Trophoblast cell (in vitro differentiated cells and primary cell): Measurements from ENCODE around the gene NSF.

ENCODE experiments used
- DNase-seq, 2 donors: peaks; one replicate each; pipeline ENCODE4 v3.0.0-alpha.2; 2016
- H2AFZ ChIP-seq: 2 replicates; pipeline ENCODE4 v1.6.1; 2013; ENCODE audit warnings: low read length, moderate library complexity, mild to moderate bottlenecking; ENCODE audit not compliant: insufficient read depth, poor library complexity
- H2AK5ac ChIP-seq: 2 replicates; pipeline ENCODE4 v1.6.1; 2013; ENCODE audit warnings: mild to moderate bottlenecking, low read length
- H2BK120ac ChIP-seq: 2 replicates; pipeline ENCODE4 v1.6.1; 2013; ENCODE audit warnings: low read length, mild to moderate bottlenecking, moderate library complexity; ENCODE audit not compliant: insufficient read depth, poor library complexity
- H2BK12ac ChIP-seq: 2 replicates; pipeline ENCODE4 v1.6.1; 2013; ENCODE audit warnings: mild to moderate bottlenecking, low read length, moderate library complexity
- H2BK5ac ChIP-seq: 2 replicates; pipeline ENCODE4 v1.6.1; 2013; ENCODE audit warnings: low read length, low read depth, moderate library complexity, mild to moderate bottlenecking; ENCODE audit not compliant: poor library complexity
- H3K14ac ChIP-seq: 2 replicates; pipeline ENCODE4 v1.6.1; 2013; ENCODE audit warnings: mild to moderate bottlenecking, low read length
- H3K18ac ChIP-seq: 2 replicates; pipeline ENCODE4 v1.6.1; 2013; ENCODE audit warnings: mild to moderate bottlenecking, low read length
- H3K23ac ChIP-seq: 2 replicates; pipeline ENCODE4 v1.6.1; 2013; ENCODE audit warnings: low read length
- H3K27ac ChIP-seq: 2 replicates; pipeline ENCODE4 v1.5.1; 2013; ENCODE audit warnings: low read depth, mild to moderate bottlenecking, inconsistent platforms, low read length, moderate library complexity
- H3K27me3 ChIP-seq: 2 replicates; pipeline ENCODE4 v1.6.1; 2013; ENCODE audit warnings: inconsistent platforms, mild to moderate bottlenecking, low read length, moderate library complexity; ENCODE audit not compliant: insufficient read depth
- H3K36me3 ChIP-seq, 2 experiments: 1 replicate in 1 of 2; 2 replicates in 1 of 2; pipeline ENCODE4 v1.6.1; 2013; ENCODE audit warnings: low read length in 2 of 2, mild to moderate bottlenecking in 2 of 2, moderate library complexity in 1 of 2; ENCODE audit not compliant: insufficient read depth in 2 of 2, control insufficient read depth in 1 of 2
- H3K4ac ChIP-seq: 2 replicates; pipeline ENCODE4 v1.6.1; 2013; ENCODE audit warnings: low read depth, mild to moderate bottlenecking, low read length, moderate library complexity
- H3K4me1 ChIP-seq, 2 experiments: 1 replicate in 1 of 2; 2 replicates in 1 of 2; pipeline ENCODE4 v1.6.1; 2013; ENCODE audit warnings: low read length in 2 of 2, mild to moderate bottlenecking in 2 of 2, moderate library complexity in 1 of 2; ENCODE audit not compliant: insufficient read depth in 2 of 2, control insufficient read depth in 1 of 2
- H3K4me2 ChIP-seq: 2 replicates; pipeline ENCODE4 v1.6.1; 2013; ENCODE audit warnings: inconsistent platforms, mild to moderate bottlenecking, low read length, moderate library complexity
- H3K4me3 ChIP-seq: 2 replicates; pipeline ENCODE4 v1.5.1; 2013; ENCODE audit warnings: mild to moderate bottlenecking, low read depth, low read length, inconsistent platforms
- H3K79me1 ChIP-seq: one replicate; pipeline ENCODE4 v1.6.1; 2013; ENCODE audit warnings: low read length
- H3K79me2 ChIP-seq: 2 replicates; pipeline ENCODE4 v1.6.1; 2013; ENCODE audit warnings: low read length, mild to moderate bottlenecking; ENCODE audit not compliant: control insufficient read depth, insufficient read depth, poor library complexity
- H3K9ac ChIP-seq: 2 replicates; pipeline ENCODE4 v1.6.1; 2013; ENCODE audit warnings: mild to moderate bottlenecking, low read length
- H3K9me3 ChIP-seq: 2 replicates; pipeline ENCODE4 v1.6.1; 2013; ENCODE audit warnings: low read depth, mild to moderate bottlenecking, control low read depth, inconsistent platforms, low read length; ENCODE audit not compliant: insufficient read depth
- H4K12ac ChIP-seq: 2 replicates; pipeline ENCODE4 v1.6.1; 2013; ENCODE audit warnings: low read depth, mild to moderate bottlenecking, low read length, moderate library complexity
- H4K8ac ChIP-seq: 2 replicates; pipeline ENCODE4 v1.6.1; 2013; ENCODE audit warnings: low read depth, mild to moderate bottlenecking, low read length, moderate library complexity
- H4K91ac ChIP-seq: one replicate; pipeline ENCODE4 v1.6.1; 2013; ENCODE audit warnings: low read depth, mild to moderate bottlenecking, low read length, moderate library complexity
- WGBS: extraction: QIAGEN DNeasy Blood & Tissue Kit; methylation state at CpG from one replicate; pipeline ENCODE4 v1.1.7; 2013; ENCODE audit warnings: missing lambda C conversion rate; ENCODE audit not compliant: insufficient read length, insufficient coverage; ENCODE audit errors: extremely low coverage; 5-methylcytosine and 5-hydroxymethylcytosine counted together

Gene NSF

DNA sequence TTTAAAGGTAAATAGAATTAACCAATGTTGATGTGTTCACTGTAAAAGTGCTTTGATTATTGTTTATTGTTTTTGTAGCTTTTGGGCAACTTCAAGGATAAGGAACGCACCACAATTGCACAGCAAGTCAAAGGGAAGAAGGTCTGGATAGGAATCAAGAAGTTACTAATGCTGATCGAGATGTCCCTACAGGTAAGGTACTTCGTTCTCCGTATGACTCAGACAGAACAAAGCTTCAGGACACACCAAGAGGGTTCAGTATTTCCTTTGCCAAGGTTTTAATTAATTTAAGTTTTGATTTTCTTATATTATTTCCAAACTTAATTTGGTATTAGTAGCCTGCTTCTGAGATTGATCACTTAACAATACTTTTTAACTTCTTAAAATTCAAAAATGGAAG, 161.0 kb downstream of the NSF start:
- H2BK12ac ChIP-seq, result no peak overlapping the region
- WGBS, result no CpG with 5 or more reads among the region's 4 CpGs
- H2AFZ ChIP-seq, result no peak overlapping the region
- H4K91ac ChIP-seq, result no peak overlapping the region
- no peak overlapping the region for H3K27ac ChIP-seq
- no peak overlapping the region for H3K18ac ChIP-seq
- H3K79me2 ChIP-seq, result no peaks in the 10 kb centered on the region
- no peak for DNase-seq
- no peak overlapping the region for H2BK5ac ChIP-seq
- no peaks in the 10 kb centered on the region for H3K79me1 ChIP-seq
- H3K4me3 ChIP-seq, result no peak overlapping the region
- no peak overlapping the region for H3K4me2 ChIP-seq
- H4K8ac ChIP-seq, result no peak overlapping the region
- H3K4ac ChIP-seq, result no peak overlapping the region
- peaks cover 3 to 12% of the 10 kb centered on the region in 2 experiments for H3K36me3 ChIP-seq
- H2AK5ac ChIP-seq, result no peak overlapping the region
- H3K4me1 ChIP-seq, result no peaks in the 10 kb centered on the region
- no peak overlapping the region for H3K14ac ChIP-seq
- H3K23ac ChIP-seq, result no peak overlapping the region
- H2BK120ac ChIP-seq, result no peak overlapping the region
- no peaks in the 10 kb centered on the region for H3K9me3 ChIP-seq
- H4K12ac ChIP-seq, result no peak overlapping the region
- H3K9ac ChIP-seq, result no peak overlapping the region
- no peaks in the 10 kb centered on the region for H3K27me3 ChIP-seq

DNA sequence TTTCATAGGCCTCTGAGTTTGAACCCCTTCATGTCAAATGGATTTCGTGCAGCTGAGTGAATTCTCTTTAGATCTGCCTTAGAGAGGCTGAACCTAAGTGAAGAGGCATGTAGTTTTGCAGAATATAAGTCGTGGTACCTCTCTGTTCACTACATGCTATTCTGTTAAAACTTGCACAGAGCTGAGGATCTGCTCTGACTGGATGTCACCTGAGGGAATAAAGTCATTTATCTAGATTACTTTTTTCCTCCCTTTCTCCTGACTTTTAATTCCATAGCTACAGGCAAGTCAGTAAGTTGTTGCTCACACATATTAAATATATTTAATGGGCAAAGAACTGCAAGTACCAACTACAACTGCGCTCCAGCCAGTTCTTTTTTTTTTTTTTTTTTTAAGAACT, 163.3 kb downstream of the NSF start:
- Histone ChIP-seq H2BK12ac (no peak overlapping the region), H4K8ac (no peak overlapping the region), H3K18ac (no peak overlapping the region), H2AK5ac (no peak overlapping the region), H3K4me1 (no peaks in the 10 kb centered on the region), H3K9me3 (no peaks in the 10 kb centered on the region), H2AFZ (no peak overlapping the region), H3K27me3 (no peaks in the 10 kb centered on the region), H3K14ac (no peak overlapping the region), H3K4me3 (no peak overlapping the region), H3K79me2 (no peaks in the 10 kb centered on the region), H3K4me2 (no peak overlapping the region), H4K91ac (no peak overlapping the region), H4K12ac (no peak overlapping the region), H3K79me1 (no peaks in the 10 kb centered on the region), H2BK5ac (no peak overlapping the region), H3K36me3 (peaks cover 5 to 15% of the 10 kb centered on the region in 2 experiments), H3K4ac (no peak overlapping the region), H2BK120ac (no peak overlapping the region), H3K9ac (no peak overlapping the region), H3K27ac (no peak overlapping the region), H3K23ac (no peak overlapping the region)
- no CpG with 5 or more reads among the region's 3 CpGs for WGBS
- no peak for DNase-seq

DNA sequence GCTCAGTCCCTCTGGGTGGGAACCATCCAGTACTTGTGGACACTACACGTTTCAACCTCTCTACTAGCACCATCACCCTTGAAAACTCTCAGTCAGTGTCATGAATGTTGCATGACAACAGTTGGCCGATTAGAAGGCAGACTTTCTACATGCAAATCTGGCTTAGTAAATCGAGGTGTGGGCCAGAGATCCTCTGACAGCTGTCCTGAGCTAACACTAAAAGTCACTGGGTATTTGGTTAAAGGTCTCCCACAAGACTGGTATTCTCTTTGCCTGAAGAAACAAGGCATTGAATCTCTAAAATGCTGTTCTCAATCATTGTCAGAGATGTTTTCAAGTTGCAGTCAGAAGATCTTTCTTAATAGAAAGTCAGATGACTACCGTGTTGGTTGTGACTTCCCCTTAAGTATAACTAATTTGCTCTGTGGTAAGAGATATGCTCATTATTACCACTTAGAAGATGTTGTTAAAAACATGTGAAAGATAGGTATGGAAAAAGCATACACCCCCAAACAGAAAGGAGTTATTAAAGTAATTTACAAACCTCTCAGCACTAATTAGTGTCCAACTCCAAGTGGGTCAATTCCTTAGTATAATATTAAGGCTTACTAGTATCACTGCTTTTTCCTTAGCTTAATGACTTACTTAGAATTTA, 165.7 kb downstream of the NSF start:
- Histone ChIP-seq H3K4me2 (no peak overlapping the region), H3K27me3 (no peaks in the 10 kb centered on the region), H2AFZ (no peak overlapping the region), H2BK12ac (no peak overlapping the region), H3K4me1 (no peaks in the 10 kb centered on the region), H4K91ac (no peak overlapping the region), H3K36me3 (peaks cover 5 to 16% of the 10 kb centered on the region in 2 experiments), H3K23ac (no peak overlapping the region), H4K8ac (no peak overlapping the region), H3K9me3 (no peaks in the 10 kb centered on the region), H3K14ac (no peak overlapping the region), H3K4me3 (no peak overlapping the region), H3K4ac (no peak overlapping the region), H3K79me1 (no peaks in the 10 kb centered on the region), H3K27ac (no peak overlapping the region), H3K18ac (no peak overlapping the region), H3K79me2 (no peaks in the 10 kb centered on the region), H2BK120ac (no peak overlapping the region), H2BK5ac (no peak overlapping the region), H3K9ac (no peak overlapping the region), H2AK5ac (no peak overlapping the region), H4K12ac (no peak overlapping the region)
- no CpG with 5 or more reads among the region's 4 CpGs for WGBS
- DNase-seq, result no peak

DNA sequence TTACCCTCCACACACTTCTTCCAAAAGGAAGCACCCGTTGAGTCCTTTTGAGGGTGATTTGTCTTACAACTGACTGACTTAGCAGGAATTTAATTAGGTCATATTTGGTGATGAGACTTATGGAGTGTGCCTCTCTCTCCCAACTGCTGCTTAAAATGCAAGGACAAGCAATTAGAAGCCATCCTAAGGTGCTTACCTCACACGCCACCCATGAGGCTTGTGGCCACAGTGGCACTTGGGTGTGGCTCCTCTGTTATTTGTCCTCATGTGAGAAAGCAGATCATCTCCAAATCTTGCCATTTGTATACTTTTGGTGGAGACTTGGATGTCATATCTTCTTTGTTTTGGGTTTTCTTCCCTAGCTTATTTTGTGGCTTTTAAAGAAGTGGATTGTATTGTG, 166.4 kb downstream of the NSF start:
- no peak overlapping the region for H3K18ac ChIP-seq
- peaks cover 5 to 14% of the 10 kb centered on the region in 2 experiments for H3K36me3 ChIP-seq
- H3K4ac ChIP-seq, result no peak overlapping the region
- H2BK12ac ChIP-seq, result no peak overlapping the region
- no peak overlapping the region for H4K8ac ChIP-seq
- no peak overlapping the region for H4K91ac ChIP-seq
- no peak overlapping the region for H2AK5ac ChIP-seq
- H3K9ac ChIP-seq, result no peak overlapping the region
- H3K4me1 ChIP-seq, result no peaks in the 10 kb centered on the region
- no peak overlapping the region for H2BK120ac ChIP-seq
- no peaks in the 10 kb centered on the region for H3K79me1 ChIP-seq
- no peak overlapping the region for H3K4me3 ChIP-seq
- no peak overlapping the region for H3K4me2 ChIP-seq
- H4K12ac ChIP-seq, result no peak overlapping the region
- DNase-seq, result no peak
- H2AFZ ChIP-seq, result no peak overlapping the region
- no CpG with 5 or more reads among the region's 2 CpGs for WGBS
- H2BK5ac ChIP-seq, result no peak overlapping the region
- H3K9me3 ChIP-seq, result no peaks in the 10 kb centered on the region
- H3K27ac ChIP-seq, result no peak overlapping the region
- no peak overlapping the region for H3K14ac ChIP-seq
- no peaks in the 10 kb centered on the region for H3K27me3 ChIP-seq
- no peaks in the 10 kb centered on the region for H3K79me2 ChIP-seq
- no peak overlapping the region for H3K23ac ChIP-seq
